ENCODE measurements around the gene CREB3L1.
A peak's percentile ranks its signal among the peaks of the same experiment; 100 is the strongest.

The CREB3L1 gene

GRCh38 chr11:46272816-46273427, 4.5 kb upstream of the CREB3L1 start:
- DNase-seq (ENCODE audit: low read depth): no peak

DNA sequence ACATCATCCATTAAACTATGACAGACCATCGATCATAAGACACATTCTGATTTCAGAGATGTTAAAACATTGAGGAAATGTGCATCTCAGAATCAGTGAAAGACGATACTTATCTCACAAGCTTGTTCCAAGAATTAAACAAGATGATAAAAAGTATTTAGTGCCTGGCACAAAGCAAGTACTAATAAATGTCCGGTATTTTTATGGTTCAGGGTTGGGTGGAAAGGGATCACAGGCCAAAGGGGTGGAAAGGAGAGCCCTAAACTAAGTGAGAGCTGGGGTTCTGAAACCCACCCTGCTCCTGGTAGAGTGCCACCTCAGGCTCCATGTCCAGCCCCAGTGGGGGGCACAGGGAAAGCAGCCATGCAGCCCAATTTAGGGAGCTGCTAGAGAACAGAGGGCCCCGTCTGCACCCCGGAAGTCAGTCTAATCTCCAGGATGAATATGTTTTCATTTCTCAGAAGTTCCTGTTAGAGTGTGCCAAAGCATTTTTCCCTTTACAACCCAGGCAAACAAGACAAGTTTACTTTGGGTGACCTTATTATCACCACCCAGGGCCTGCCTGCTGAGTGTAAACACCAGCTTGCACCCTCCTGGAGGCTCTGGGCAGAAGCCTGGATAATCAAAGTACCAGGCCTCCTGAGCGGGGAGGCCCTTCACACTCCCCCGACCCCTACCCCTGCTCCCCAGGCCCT, 3.8 kb upstream of the CREB3L1 start:
- no peak for DNase-seq (ENCODE audit: low read depth)

DNA sequence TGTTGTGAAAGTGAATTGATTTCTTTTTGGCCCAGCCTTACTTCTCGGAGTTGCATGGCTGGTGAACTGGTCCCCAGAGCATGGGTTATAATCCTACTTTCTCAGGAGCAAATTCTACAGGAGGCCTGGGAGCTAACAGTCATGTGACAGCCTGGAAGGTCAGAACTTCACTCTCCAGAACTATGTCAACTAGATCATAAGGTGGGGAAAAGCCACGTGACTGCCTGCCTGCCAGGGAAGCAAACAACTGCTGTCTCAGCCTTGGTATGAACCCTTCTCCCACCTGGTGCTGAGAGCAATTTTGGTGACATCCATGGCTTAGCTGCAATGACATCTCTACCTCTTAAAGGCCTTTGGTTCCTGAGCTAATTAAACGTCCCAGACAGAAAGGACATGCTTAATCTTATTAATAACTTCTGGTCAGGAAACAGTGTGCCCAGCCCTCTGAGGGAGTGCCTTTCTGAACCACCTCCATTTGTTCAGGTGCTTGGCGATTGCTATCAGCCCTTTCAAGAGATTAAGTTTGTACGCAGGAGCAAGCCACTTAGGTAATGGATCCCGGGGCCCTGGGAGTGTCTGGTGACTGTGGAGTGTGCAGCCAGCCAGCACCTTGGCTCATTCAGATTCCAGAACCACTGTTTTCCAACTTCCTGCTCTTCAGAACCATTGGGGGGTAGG, 1.4 kb upstream of the CREB3L1 start:
- DNase-seq (ENCODE audit: low read depth): no peak

DNA sequence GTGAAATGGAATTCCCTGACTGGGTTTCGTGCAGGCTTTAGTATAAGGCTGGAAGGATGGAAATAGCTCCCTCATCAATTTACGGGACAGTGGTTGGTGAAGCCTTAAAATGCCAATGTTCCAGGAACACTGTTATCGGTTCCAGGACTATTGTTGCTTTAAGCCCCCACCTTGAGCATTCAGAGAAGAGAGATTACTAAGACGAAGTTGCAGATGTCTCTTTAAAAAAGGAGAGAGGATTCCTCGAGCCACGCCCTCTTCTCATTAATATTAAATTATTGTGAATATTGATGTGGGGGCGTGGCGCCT, 195 bp upstream of the CREB3L1 start:
- no peak for DNase-seq (ENCODE audit: low read depth)

DNA sequence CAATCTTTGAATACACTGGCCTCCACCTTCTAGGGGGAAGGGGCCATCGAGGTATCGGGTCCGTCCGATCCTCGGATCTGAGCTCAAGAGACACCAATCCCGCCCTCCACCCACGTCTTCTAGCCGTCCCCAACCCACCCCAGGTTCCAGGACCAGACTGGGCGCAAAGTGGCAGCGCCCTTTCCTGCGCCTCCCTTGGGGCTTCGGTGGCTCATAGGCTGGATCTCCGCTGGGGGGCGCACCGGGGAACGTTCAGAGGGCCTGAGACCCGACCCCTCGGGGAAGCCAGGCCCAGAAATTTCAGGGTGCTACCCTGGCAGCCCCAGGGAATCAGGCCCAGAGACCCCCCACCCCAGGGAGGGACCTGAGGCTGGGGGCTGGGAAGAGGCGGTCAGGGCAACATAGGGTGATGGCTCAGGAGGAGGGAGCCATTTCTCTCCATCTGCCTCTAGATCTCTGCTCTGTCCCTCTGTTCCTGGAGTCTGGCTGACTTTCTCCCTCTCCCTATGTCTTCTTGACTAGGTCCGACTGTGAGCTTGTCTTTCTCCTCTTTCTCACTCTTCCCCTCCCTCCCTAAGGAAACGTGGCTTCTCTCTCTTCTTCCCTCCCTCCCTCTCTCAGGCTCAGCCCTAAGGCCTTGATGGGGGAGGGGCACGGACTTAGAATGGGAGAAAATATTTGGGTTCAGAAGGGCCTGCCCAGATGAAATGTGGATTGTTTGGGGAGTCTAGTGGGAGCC, 1.1 kb downstream of the CREB3L1 start:
- DNase-seq (ENCODE audit: low read depth): no peak

- no peak for DNase-seq (ENCODE audit: low read depth)
Observed at GRCh38 chr11:46279126-46280099, 2.0 kb downstream of the CREB3L1 start.

DNA sequence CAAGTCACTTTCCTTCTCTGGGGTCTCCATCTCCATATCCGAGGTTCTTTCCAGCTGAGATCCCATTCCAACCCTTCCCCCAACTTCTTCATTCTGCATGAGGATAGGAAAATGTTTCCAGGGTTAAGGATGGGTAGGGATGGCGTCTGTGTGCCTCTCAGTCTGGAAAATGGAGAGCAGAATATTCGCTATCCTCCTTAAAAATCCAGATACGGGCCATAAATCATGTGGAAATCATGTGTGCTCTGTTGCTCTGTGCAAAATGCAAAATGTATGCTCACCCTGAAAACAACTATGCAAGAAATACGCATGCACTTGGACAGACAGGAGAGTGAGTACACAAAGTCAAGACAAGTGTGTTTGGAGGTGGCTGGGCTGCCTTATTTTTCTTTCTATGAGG, 3.2 kb downstream of the CREB3L1 start:
- no peak for DNase-seq (ENCODE audit: low read depth)

GRCh38 chr11:46281371-46281831, 3.9 kb downstream of the CREB3L1 start:
- DNase-seq (ENCODE audit: low read depth): no peak

GRCh38 chr11:46285173-46285572, 7.7 kb downstream of the CREB3L1 start:
- no peak for DNase-seq (ENCODE audit: low read depth)

GRCh38 chr11:46285594-46286033, 8.2 kb downstream of the CREB3L1 start:
- DNase-seq (ENCODE audit: low read depth): no peak

DNA sequence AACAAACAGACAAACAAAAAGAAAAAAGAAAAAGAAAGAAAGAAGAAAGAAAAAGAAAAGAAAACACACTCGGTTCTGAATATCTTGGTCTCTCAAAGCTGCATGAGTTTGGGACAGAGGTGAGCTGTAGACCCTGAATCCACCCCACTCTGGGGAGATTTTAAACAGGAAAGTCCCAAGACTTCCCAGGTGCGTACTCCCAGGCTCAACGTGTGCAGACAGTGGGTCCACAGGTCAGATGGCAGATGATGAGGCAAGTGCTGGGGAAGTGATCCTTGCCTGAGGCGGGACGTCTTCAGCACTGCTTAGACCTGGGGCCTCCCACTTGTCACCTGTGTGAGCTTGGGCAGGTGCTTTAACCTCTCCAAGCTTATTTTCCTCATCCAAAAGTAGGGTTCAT, 9.3 kb downstream of the CREB3L1 start:
- no peak for DNase-seq (ENCODE audit: low read depth)

- DNase-seq (ENCODE audit: low read depth): no peak
Observed at GRCh38 chr11:46288451-46288850, 11.0 kb downstream of the CREB3L1 start.

DNA sequence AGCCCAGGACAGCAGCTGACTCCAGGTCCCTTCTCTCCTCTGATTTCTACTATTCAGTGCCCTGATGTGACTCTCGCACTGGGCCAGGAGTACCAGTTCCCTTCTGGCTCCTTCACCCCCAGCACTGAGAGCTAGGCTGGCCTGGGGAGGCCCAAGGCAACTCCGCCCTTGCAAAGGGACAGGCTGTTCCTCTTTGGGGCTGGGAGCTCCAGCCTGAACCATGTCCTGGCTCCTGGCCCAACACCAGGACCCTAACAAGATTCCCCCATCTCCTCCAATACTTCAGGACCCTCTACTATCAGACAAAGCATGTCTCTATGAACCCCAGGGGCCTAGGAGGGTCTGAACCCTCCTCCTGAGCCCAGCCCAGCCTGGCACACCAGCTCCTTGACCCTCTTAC, 12.5 kb downstream of the CREB3L1 start:
- DNase-seq (ENCODE audit: low read depth): no peak

GRCh38 chr11:46290598-46291309, 13.3 kb downstream of the CREB3L1 start:
- peak; percentile 85 for DNase-seq (ENCODE audit: low read depth)

DNA sequence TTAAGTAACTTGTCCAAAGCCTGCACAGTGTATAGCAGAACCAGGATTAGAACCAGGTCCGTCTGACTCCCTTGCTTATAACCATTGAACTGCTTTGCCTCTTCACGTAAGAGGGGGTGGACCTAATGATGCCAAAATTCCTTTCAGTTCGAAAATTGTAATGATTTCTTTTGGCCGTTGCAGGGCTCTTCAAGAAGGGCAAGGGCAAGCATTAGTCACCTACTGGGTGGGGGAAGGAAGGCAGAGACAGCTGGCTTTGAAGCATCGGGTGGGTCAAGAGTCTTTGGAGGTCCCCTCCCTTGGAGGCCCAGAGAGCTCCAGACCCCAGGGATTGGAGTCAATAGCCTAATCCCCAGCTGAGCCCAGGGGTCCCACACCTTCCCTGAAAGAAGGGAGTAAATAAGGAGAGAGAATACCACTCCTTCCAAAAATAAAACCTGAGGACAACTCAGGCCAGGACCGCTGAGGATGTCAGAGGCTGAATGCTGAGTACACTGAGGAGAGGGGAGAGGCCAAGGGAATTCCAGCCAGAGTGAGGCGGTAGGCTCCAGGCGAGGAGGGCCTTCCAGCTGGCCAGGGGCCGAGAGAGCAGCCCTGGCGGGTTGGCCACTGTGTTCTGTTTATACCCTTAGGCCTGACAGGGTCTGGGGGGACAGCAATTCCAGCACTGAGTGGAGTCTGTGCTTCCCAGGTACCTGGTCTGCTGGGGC, 14.1 kb downstream of the CREB3L1 start:
- peak; percentile 67 for DNase-seq (ENCODE audit: low read depth)

DNA sequence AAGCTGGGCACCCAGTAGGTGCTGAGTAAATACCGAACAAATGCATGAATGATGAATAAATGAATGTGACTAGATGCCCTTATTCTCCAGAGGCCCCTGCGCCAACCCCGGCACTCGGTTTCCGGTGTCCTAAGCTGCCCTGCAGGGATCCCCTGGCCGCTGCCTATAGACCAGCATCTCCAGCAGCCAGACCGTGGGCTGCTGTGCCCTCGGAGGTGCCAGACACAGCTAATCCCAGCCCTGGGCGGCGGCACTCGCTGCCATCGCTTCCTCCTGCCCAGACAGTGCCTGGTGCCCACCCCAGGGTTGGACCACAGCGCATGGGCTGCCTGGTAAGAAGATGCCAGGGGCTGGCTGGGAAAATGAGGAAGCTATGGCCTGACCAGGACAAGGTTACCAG, 15.6 kb downstream of the CREB3L1 start:
- no peak for DNase-seq (ENCODE audit: low read depth)

DNA sequence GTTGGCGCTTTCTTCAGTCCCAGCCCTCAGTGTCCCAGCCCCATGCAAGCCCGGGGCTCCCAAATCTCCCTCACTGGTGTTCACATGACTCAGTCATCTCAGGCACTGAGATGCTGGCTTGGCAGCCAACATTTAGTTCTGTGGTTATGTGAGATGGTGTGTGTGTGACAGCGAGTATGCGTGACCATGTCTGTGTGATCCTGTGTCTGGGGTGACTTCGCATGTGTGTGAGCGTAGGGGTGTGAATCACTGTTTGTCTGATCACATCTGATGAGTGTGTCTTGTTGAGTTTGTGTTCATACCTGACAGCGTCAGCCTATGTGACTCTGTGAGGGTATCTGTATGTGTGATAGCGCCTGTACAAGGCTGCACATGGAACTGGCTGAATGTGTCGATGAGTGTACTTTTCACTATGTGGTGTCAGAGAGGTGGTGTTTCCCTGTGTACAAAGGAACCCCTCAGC, 16.2 kb downstream of the CREB3L1 start:
- peak; percentile 96 for DNase-seq (ENCODE audit: low read depth)

- DNase-seq (ENCODE audit: low read depth): peak; percentile 93
Observed at GRCh38 chr11:46294365-46295309, 17.2 kb downstream of the CREB3L1 start.
